GM06990 (cell line): Measurements from ENCODE around the gene RMP24.

Source experiments
- DNase-seq: peaks from one replicate; pipeline ENCODE4 v3.0.0-alpha.2; 2011; ENCODE audit not compliant: insufficient read length; ENCODE audit errors: extremely low read depth
- H3K27me3 ChIP-seq: replicated peaks from 2 replicates; pipeline ENCODE4 v1.6.0; 2011; ENCODE audit warnings: low read length; ENCODE audit not compliant: control insufficient read depth, insufficient read depth
- H3K36me3 ChIP-seq: 2 replicates; pipeline ENCODE4 v1.5.1; 2011; ENCODE audit warnings: low read length; ENCODE audit not compliant: control insufficient read depth, insufficient read depth
- H3K4me3 ChIP-seq: replicated peaks from 2 replicates; pipeline ENCODE4 v1.5.1; 2011; ENCODE audit warnings: low read depth, mild to moderate bottlenecking, control low read depth, low read length
- CTCF ChIP-seq: IDR thresholded peaks from 2 replicates; pipeline ENCODE4 v1.5.1; 2011; ENCODE audit warnings: low read length, control low read depth, mild to moderate bottlenecking, inconsistent platforms; ENCODE audit not compliant: insufficient read depth, poor library complexity, severe bottlenecking

The RMP24 gene

GRCh38 chr18:35968278-35968880, 4.1 kb upstream of the RMP24 start:
- H3K27me3 ChIP-seq, result no peaks in the 10 kb centered on the region
- no peak for TF ChIP-seq CTCF
- H3K36me3 ChIP-seq, result no peaks in the 10 kb centered on the region
- peak; percentile 9 for DNase-seq
- H3K4me3 ChIP-seq, result no peak overlapping the region

- DNase-seq, result no peak
- no peak overlapping the region for H3K4me3 ChIP-seq
Observed at GRCh38 chr18:35969676-35970075, 2.8 kb upstream of the RMP24 start.

GRCh38 chr18:35971661-35972196, 750 bp upstream of the RMP24 start:
- H3K36me3 ChIP-seq, result no peaks in the 10 kb centered on the region

More at GRCh38 chr18:35969676-35970075, 2.8 kb upstream of the RMP24 start:
- no peak for TF ChIP-seq CTCF
- H3K36me3 ChIP-seq, result no peaks in the 10 kb centered on the region
- no peaks in the 10 kb centered on the region for H3K27me3 ChIP-seq

GRCh38 chr18:35973650-35974049, 1.2 kb downstream of the RMP24 start:
- TF ChIP-seq CTCF, result no peak
- Histone ChIP-seq H3K36me3 (peaks cover 4% of the 10 kb centered on the region; the same call in 1 of the 2 replicates), H3K27me3 (no peaks in the 10 kb centered on the region), H3K4me3 (peak overlapping the region; percentile 73)
- no peak for DNase-seq

More at GRCh38 chr18:35971661-35972196, 750 bp upstream of the RMP24 start:
- no peak for TF ChIP-seq CTCF
- Histone ChIP-seq H3K4me3 (peak overlapping the region; percentile 73), H3K27me3 (no peaks in the 10 kb centered on the region)
- peak; percentile 11 for DNase-seq

GRCh38 chr18:35974181-35974580, 1.7 kb downstream of the RMP24 start:
- no peak for DNase-seq
- H3K27me3 ChIP-seq, result no peaks in the 10 kb centered on the region
- peaks cover 4% of the 10 kb centered on the region; the same call in 1 of the 2 replicates for H3K36me3 ChIP-seq
- no peak for TF ChIP-seq CTCF
- H3K4me3 ChIP-seq, result no peak overlapping the region
